NCI-H526 treated with DMSO at 0.1 percent for 48 hours (cell line): ENCODE results near the gene SYNGR3.
"Not testable (repeated sequence)": the region's sequence is repeated elsewhere in the genome, so short reads cannot be mapped to it uniquely, and the experiment has no call there.

ENCODE experiments used
- DNase-seq: peaks from one replicate; lab custom pipeline; 2025; lab: John Stamatoyannopoulos, UW

Gene SYNGR3

DNA sequence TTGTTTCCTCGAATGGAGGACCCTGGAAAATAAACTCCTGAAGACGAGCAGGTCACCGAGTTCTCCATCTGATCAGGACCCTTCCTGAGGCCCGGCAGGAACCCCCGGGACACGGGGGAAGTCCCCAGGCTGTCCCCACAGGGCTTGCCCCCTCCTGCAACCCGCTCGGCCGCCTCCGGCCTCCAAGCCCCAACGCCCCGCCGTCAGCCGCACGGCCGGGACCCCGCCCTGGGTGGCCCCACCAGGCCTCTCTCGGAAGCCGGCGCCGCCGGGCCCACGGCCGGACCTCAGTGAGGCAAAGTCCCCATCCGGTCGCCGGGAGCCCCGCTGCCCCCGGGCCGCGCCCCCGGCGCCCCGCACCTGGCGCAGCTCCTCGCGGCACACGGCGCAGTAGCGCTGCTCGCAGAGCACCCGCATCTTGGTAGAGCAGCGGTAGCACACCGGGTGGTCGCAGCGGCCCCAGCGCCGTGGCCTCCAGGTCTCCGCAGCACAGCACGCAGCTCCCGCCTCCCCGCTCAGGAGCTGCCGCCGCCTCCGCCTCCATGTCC, 19.5 kb downstream of the SYNGR3 start:
- DNase-seq = no peak

- DNase-seq = peak; percentile 40
These were observed 20.2 kb downstream of the SYNGR3 start, which contains the start of gene ZNF598 for GRCh38 chr16:2009791-2010510. Gene ZNF598 (minus strand): TSS chr16:2009821.

- not testable (repeated sequence) for DNase-seq
These were observed 22.0 kb downstream of the SYNGR3 start for GRCh38 chr16:2011726-2012125.

- no peak for DNase-seq
These were observed 23.8 kb downstream of the SYNGR3 start for GRCh38 chr16:2013527-2013926.

DNA sequence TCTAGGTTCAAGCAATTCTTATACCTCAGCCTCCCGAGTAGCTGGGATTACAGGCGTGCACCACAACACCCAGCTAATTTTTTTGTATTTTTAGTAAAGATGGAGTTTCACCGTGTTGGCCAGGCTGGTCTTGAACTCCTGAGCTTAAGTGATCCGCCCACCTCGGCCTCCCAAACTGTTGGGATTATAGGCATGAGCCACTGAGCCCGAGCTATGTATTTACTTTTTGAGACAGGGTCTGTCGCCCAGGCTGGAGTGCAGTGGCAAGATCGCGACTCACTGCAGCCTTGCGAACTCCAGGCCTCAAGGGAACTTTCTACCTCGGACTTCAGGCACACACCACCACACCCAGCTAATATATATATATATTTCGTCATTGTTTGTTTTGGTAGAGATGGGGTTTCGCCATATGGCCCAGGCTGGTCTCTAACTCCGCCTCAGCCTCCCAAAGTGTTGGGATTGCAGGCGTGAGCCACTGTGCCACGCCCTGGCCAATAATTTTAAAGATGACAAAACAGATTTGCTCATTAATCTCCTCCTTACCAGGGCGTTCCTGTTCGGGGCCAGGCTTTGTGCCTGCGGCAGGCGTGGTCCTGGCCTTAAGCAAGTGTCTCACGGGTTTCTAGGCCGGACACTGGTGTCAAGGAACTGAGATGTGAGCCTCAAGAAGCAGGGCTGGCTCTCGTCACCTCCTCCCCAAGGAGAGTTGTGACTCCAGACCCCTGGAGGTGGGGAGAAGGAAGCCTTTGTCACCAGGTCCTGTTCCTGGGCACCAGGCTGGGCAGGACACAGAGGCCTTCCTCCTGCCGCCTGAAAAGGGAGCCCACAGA, 25.6 kb downstream of the SYNGR3 start:
- DNase-seq = no peak

DNA sequence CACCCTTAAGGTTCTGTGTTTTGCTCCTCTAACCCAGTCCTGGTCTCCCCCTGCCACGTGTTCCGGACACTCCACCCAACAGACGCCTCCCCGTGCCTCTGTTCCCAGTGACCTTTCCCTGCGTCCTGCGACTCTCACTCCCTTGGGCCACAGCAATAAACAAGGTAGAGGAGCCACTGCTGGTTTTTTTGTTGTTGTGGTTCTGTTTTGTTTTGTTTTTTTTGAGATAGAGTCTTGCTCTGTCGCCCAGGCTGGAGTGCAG, 26.1 kb downstream of the SYNGR3 start:
- no peak for DNase-seq

GRCh38 chr16:2016407-2016922, 26.7 kb downstream of the SYNGR3 start:
- DNase-seq = no peak

DNA sequence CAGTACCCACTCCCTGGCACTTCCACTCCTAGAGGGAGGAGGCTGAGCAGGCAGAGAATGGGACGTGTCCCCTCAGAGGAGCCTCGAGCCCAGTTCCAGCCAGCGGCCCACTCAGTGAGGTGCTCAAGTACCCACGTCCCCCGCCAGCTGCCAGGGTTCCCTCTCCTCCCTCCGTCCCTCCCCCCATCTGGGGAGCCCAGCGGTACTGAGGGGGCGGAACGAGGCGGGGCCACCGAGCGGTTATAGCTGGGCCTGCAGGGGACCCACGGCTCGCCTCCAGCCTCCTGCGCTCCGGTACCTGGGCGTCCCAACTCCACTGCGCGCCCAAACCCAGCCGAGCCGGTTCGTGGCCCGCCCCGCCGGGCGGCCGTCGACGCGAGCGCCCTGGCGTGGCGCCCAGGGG, 29.7 kb downstream of the SYNGR3 start, which contains the start of gene NPW:
TSS of gene NPW (plus strand) at position 268 of the 403 bp plus-strand sequence.
- DNase-seq = no peak

GRCh38 chr16:2019921-2020831, 30.4 kb downstream of the SYNGR3 start:
- DNase-seq = no peak

GRCh38 chr16:2022723-2023091, 32.9 kb downstream of the SYNGR3 start:
- DNase-seq = no peak

DNA sequence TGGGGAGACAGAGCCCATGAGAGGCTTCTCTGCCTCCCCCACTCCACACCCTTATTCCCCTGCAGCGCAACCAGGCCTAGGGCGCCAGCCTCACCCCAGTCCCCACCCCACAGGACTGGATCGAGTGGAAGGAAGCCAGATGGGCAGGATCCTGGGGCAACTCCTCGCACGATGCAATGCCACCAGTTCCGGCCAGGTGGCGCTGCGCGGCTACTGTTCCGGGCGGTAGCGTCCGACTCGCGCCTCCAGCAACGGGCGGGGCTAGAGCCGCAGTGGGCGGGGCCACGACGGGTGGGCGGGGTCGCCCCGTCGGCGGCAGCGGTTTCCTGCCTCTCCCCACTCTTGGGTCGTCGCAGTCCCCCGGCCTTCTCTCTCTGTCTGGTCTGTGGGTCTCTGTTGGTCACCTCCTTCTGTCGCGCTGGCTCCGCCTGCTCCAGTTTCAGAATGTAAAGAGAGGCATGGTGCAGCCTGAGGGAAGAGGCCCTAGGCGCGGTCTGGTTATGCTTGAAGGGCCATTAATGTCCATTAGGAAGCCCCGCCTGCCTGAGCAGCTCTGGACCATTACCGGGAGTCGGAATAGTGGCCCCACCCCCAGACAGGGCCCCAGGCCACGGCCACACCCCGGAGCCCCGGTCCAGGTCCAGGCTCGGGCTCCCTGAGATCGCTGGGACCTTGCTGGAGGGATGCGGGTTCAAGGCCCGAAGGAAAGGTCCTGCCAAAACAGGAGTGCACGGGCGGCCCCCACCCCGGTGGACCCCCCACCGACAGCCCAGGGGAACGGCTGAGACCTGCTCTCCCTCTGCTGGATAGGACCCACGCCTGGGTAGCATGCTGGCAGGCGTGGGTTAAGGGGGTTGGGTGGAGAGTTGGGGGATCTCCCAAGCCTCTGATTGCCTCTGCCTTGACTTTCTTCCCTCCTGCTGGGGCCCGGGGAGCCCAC, 33.6 kb downstream of the SYNGR3 start:
- DNase-seq = peak; percentile 45

DNA sequence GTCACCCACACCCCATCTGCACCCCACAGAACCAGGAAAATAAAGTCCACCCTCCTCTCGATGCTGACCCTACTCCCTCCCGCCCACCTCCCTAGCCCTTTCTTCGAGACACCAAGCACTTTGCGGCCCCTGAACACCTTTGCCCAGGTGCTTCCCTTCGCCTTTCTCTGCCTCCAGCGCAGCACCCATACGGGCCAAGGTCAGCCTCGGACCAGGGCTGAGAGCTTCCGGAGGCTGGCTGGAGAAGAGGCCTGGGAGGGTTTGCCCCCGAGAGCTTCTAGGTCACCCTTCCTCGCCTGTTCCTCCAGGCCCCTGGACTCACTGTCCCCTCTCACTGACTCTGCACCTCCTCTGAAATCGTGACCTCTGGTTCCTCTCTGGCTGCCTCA, 34.3 kb downstream of the SYNGR3 start:
- DNase-seq = no peak

DNA sequence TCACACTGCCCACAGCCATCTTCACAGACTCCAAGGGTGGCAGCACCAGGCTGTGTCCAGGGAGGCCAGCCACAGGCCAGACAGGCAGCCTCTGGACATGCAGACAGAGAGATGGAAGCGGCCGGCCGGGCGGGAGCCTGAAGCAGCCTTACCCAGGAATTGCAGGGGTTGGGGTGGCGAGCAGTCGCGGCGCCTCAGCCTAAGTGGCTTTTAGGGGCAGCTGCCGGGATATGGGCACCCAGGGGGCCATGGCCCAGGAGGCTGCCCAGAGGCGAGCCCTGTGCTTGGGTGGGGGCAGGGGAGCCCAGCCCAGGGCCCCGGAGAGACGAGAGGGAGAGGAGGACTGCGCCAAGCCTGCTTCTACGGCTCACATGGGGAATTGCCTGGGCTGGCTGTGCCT, 35.5 kb downstream of the SYNGR3 start:
- no peak for DNase-seq

- no peak for DNase-seq
These were observed 36.2 kb downstream of the SYNGR3 start for GRCh38 chr16:2025878-2026460.

DNA sequence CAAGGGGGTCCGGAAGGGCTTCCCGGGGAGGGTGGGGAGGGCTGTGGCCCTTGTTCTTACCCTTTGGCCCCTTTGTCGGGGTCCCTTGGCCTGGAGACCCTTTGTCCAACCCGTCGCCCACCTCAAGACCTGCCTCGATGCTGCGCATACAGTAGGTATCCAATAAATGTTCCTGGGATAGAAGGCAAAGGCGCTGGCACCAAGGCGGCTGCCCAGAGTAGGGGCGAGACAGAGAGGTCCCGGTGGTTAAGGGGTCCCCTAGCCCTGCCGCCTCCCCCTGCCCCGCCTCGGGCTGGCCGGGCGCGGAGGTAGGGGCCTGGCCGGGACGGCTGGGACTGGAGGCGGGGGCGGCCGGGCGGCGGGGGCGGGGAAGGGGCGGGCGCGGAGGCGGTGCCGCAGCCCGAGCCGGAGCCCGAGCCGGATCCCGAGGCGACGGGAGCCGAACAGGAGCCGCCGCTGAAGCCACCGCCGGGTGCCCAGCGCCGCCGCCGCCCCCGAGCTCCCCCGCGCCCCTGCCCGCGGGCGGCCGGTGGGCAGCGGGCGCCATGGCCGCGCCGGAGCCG, 36.8 kb downstream of the SYNGR3 start, which contains the start of gene NHERF2:
TSS of gene NHERF2 (plus strand) at position 442 of the 563 bp plus-strand sequence. CDS start at position 546, 104 bp downstream.
- no peak for DNase-seq

DNA sequence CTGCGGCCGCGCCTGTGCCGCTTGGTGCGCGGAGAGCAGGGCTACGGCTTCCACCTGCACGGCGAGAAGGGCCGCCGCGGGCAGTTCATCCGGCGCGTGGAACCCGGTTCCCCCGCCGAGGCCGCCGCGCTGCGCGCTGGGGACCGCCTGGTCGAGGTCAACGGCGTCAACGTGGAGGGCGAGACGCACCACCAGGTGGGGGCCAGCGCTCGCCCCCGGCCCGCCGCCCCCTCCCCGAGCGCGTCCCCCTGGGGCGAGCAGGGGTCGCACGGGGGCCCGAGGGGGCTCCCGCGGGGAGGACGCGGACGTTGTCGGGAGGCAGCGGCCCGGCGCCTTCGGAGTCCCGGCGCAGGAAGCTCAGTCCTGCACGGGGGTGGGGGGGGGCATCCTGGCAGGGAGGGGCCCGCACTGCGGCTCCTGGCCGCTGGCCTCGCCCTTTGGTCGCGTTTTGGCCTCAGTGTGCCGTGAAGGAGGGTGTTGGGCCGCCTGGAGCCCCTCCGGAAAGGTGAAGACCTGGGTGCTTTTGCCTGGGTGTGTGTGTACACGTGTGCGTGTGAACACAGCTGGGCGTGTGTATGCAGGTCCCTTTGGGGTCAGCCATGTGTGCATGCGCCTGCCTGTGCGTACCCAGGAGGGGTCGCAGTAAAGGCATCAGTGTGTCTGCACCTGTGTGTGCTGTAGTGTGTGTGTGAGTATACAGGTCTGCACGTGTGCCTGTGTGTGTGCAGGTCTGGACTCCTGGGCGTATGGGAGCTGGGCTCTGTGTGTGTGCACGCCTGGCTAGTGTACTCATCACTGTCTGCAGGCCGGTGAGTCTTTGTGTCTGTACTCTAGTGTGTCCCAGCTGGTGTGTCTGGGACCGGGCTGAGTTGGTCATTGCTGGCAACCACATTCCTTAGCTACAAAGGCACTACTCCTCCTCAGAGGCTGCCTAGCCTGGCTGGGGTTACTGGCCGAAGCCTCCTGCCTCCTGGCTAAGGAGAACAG, 37.5 kb downstream of the SYNGR3 start:
- no peak for DNase-seq

DNA sequence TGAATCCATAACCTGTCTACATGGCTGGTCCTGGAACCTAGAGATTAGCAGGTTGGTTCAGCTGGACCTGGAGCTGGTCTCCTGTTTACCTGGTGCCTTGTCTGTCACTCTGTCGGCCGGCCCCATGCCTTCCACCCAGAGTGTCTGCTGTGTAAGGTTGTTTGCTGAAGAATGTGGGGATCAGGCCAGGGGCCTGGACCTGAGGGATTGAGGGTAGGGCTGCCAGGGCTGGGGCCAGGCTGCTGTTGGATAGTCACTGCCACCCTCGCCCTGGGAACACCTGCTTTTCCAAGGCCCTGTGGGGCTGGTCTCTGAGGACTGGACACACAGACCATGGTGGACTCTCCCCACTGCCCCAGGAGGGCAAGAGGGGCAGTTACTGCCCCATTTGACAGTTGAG, 38.4 kb downstream of the SYNGR3 start:
- DNase-seq = no peak

DNA sequence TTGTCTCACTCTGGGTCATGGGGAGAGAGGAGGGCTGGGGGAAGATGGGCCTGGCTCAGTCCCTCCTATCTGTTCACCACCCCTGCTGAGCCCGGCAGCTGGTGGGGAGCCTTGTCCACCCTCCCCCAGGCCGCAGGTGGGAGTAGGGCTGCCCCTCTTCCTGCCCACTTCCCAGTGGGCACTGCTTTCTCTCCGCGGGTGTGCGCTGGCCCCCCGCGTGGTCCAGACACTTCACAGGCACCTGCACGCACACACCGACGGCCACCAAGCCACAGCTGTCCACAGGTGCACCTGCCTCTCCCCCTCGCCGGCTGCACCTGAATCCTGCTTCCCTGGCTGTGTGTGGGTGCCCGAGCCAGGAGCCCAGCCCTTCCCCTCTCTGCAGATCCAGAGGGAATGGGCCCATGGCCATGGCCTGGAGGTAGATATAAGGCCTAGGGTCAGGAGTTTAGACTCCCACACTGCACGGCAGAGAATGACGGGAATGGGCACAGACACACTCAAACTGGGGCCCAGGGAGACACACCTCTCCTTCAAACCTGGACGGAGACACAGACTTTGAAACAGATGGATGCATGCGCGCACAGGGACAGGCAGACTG, 39.0 kb downstream of the SYNGR3 start:
- DNase-seq = no peak
